GM06990 (cell line): ENCODE results near the gene RALGPS1.

Experiments used
- DNase-seq: peaks from one replicate; pipeline ENCODE4 v3.0.0-alpha.2; 2011; ENCODE audit not compliant: insufficient read length; ENCODE audit errors: extremely low read depth
- H3K27me3 ChIP-seq: replicated peaks from 2 replicates; pipeline ENCODE4 v1.6.0; 2011; ENCODE audit warnings: low read length; ENCODE audit not compliant: control insufficient read depth, insufficient read depth
- H3K36me3 ChIP-seq: 2 replicates; pipeline ENCODE4 v1.5.1; 2011; ENCODE audit warnings: low read length; ENCODE audit not compliant: control insufficient read depth, insufficient read depth
- H3K4me3 ChIP-seq: replicated peaks from 2 replicates; pipeline ENCODE4 v1.5.1; 2011; ENCODE audit warnings: low read depth, mild to moderate bottlenecking, control low read depth, low read length
- CTCF ChIP-seq: IDR thresholded peaks from 2 replicates; pipeline ENCODE4 v1.5.1; 2011; ENCODE audit warnings: low read length, control low read depth, mild to moderate bottlenecking, inconsistent platforms; ENCODE audit not compliant: insufficient read depth, poor library complexity, severe bottlenecking

Gene RALGPS1

GRCh38 chr9:127039492-127039891 is 124.9 kb downstream of the RALGPS1 start:
- no peak for DNase-seq
- H3K36me3 ChIP-seq: no peaks in the 10 kb centered on the region
- H3K4me3 ChIP-seq: no peak overlapping the region
- no peak for TF ChIP-seq CTCF
- no peaks in the 10 kb centered on the region for H3K27me3 ChIP-seq

GRCh38 chr9:127045148-127045547 is 130.6 kb downstream of the RALGPS1 start:
- Histone ChIP-seq H3K36me3 (no peaks in the 10 kb centered on the region), H3K27me3 (no peaks in the 10 kb centered on the region), H3K4me3 (no peak overlapping the region)
- DNase-seq: no peak
- TF ChIP-seq CTCF: no peak

GRCh38 chr9:127047971-127048370 is 133.4 kb downstream of the RALGPS1 start:
- no peak for TF ChIP-seq CTCF

GRCh38 chr9:127049044-127049443 is 134.5 kb downstream of the RALGPS1 start:
- DNase-seq: peak; percentile 18
- Histone ChIP-seq H3K36me3 (no peaks in the 10 kb centered on the region), H3K4me3 (no peak overlapping the region), H3K27me3 (no peaks in the 10 kb centered on the region)
- no peak for TF ChIP-seq CTCF

More at GRCh38 chr9:127047971-127048370, 133.4 kb downstream of the RALGPS1 start:
- no peaks in the 10 kb centered on the region for H3K27me3 ChIP-seq
- no peaks in the 10 kb centered on the region for H3K36me3 ChIP-seq
- no peak overlapping the region for H3K4me3 ChIP-seq
- DNase-seq: no peak

- DNase-seq: no peak
- Histone ChIP-seq H3K27me3 (no peaks in the 10 kb centered on the region), H3K4me3 (no peak overlapping the region), H3K36me3 (no peaks in the 10 kb centered on the region)
- TF ChIP-seq CTCF: no peak
These were observed 135.0 kb downstream of the RALGPS1 start for GRCh38 chr9:127049581-127049980.

- Histone ChIP-seq H3K36me3 (no peaks in the 10 kb centered on the region), H3K4me3 (no peak overlapping the region), H3K27me3 (no peaks in the 10 kb centered on the region)
- TF ChIP-seq CTCF: no peak
- DNase-seq: no peak
These were observed 135.6 kb downstream of the RALGPS1 start for GRCh38 chr9:127050152-127050551.
